HG03558 (cell line): ENCODE data around the gene CXCL12.

ENCODE experiments used
- ATAC-seq: cut with Tn5 transposase; IDR thresholded peaks from one replicate; pipeline ENCODE4 v1.9.1; 2021; ENCODE audit warnings: moderate number of reproducible peaks; ENCODE audit not compliant: unreplicated experiment; ENCODE audit errors: extremely low read depth

Gene CXCL12

DNA sequence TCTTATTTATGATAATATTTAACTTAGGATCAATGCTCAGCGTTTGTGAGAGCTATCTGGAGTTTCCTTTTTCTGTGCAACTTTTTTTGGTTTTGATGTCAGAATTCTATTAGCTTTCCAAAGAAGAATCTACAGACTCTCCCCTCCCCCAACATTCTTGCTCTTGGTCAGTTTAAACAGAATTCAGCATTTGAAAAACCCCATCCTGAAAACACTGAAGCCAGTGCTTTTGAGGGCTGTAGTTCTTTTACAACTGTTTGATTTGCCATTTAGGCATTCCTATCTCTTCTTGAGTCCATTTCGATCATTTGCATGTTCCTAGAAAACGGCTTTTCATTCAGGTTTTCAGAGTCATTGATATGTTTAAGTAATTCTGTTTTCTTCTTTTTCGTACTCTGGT lies 15.6 kb upstream of the CXCL12 start:
- ATAC-seq: no peak

DNA sequence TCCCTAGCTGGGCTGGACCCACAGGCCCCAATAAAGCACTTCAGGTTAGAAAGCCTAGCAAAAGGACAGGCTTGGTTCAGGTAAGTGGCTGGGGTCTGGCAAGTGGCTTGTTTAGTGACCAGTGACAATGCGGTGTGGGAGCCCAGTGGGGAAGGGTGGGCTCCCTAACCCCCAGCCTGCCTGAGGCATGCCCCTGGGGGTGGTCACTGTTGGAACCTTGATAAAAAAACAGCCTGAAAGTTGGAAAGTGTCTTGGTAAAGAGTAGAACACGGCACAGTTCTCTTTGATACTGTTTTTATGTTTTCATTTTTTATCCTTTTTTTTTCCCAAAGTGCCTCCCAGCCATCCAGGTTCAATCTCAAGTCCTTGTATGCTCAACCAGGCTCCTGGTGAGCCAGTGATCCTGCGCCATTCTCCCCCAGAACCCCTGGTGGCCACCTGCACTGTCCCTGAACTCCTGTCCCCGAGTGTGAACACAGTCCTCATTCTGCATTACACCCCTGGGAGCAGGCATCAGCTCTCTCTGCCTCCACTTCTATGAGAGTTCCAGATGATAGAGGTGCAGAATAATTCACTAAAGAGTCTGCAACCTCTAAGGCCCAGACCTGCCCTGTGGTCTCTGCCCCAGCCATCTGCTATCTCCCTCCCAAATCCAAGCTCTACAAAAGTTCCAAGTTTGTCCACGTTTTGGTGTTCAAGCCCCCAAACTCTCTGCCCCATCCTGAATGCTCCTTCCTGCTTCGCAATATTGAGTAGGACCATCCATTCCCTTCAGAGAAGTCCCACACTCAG lies 15.0 kb upstream of the CXCL12 start:
- ATAC-seq: no peak

DNA sequence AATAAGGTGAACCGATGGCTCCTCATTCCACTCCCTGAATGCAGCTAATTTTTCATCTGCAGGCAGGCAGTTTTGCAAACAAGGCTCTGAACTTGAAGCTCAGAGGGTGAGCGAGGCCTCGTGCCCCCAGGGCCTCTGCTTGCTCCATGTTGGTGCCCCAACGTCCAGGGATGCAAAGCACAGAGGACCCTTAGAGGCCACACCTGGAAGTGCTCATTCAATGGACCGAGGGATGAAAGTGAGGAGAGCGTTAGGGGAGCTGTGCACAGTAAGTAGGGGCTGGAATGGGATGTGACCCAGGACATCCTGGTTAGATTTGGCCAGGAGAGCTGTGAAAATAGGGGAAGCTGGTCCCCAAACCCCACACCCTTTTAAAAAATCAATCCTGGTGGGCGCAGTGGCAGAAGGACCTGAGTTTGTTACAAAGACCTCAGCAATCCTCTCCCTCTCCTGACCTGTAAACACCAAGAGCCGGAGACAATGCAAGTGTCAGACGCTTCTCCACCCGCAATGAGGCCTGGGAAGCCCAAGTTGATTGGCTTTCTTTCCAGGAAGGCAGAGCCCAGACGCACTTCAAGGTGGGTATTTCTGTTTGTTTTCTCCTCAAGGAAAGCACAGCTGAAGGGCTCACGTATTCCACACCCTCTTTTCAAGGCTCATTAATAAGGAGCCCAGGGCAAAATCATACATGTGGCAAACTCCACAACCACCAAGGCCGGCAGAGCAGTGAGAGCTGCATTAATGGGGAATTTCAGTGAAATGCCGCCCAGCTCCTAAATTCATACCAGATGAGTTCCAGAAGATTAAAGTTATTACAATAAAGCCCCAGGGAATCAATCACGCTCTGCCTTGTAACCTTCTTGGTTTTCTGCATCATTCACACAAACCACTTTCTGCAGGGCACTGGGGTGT lies 14.1 kb upstream of the CXCL12 start:
- ATAC-seq: no peak

DNA sequence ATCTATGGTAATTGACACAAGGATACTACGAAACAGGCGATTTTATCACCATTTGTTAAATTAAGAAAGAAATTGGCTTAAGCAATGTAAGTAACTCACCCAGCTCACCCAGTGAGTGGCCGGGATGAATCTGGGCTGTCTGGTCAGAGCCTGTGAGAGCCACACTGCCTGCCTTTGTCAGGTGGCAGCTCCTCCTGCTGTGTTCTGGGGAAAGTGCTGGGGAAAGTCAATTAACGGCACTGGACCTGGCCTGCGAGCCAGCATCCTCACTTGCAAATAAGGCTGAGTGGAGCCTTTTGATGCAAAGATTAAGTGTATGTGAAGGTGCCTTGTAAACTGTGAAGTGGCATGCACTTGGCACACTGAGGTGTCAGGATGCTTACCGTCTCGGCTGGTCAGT lies 13.4 kb upstream of the CXCL12 start:
- no peak for ATAC-seq

DNA sequence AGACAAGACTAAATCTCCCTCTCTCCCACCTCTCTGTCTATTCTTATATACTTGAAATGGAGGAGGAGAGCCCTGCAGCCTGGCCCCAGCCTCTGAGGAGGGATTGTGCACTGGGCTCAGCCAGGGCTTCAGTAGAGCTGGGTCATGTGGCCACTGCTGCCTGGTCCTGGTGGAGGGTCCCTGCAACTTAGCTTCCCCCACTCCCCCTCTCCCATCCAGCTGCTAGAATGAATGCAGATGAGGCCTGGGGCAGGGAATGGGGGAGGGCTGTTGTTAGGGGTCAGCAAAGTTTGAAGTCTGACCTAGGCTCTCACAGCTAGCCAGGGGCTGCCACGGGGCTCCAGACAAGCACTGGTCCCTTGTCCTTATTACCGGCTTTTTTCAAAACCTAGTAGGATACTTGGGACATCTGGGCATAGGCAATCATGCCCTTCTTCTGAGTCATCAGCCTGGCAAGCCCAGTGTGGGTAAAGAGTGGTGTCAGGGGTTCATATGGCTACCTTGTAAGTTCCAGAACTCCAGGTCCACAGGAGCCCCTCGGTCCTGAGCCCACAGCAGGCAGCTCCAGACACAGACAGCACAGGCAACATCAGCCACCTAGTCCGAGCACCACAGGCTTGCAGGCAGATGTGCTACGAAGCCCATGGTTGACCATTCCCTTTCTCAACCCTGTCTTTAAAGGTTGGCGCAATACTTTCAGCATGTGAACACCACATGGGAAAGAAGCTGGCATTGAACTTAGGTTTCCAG lies 12.8 kb upstream of the CXCL12 start:
- no peak for ATAC-seq

DNA sequence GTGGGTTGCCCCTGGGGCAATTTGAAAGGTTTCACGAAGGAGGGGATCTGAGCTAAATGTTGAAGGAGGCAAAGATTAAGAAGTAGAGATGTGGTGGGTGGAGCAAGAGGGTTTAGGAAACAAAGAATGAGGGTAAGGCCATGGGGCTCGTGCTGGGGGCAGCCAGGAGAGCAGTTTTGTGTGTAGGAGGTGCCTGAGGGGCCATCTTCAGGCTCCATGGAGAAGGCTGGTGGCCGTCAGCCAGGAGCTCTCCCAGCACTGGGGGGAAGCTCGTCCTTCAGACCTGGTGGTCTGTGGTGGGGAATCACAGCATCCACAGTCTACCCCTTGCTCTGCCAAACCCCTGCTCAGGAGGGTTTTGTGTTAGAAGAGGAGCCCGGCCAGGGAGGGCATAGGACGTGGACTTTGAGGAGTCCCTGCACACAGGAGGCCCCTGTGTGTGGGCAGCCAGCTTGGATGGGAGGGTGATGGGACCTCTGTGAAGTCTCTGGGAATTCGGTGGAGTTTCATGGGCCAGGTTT lies 11.8 kb upstream of the CXCL12 start:
- ATAC-seq: no peak

DNA sequence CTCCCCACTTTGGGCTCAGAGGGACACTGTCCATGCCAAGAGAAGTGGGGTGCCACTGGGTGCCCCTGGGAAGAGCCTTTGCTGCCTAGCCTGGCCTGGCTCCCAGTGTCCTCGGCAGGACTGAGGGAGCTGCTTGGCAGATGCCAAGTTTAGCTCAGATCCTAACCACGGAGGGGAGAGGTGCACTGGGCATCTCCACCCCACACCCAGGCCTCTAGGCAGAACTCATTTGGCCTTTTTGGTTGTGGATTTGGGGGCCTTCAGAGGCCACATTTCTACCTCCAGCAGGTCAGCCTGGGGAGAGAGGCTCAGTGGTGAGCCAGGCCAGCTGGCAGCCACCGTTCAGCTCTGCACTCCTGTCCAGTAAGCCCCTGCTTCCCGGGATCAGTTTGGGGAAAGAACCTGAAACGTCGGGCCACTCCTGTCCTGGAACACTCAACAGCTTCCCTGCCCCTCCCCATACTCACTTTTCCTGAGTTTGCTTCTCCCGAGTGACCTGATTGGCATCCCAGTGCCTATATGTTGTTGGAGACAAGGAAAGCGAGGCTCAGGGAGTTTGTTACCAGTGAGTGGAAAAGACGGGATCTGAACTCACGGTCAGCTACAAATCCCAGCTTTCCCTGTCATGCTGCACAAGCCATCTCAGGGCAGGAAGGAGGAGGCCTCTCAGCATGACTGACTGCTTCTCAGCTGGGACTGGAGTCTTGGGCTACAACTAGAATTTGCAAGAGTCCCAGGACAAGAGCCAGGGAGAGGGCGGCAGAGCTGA lies 11.2 kb upstream of the CXCL12 start:
- no peak for ATAC-seq

DNA sequence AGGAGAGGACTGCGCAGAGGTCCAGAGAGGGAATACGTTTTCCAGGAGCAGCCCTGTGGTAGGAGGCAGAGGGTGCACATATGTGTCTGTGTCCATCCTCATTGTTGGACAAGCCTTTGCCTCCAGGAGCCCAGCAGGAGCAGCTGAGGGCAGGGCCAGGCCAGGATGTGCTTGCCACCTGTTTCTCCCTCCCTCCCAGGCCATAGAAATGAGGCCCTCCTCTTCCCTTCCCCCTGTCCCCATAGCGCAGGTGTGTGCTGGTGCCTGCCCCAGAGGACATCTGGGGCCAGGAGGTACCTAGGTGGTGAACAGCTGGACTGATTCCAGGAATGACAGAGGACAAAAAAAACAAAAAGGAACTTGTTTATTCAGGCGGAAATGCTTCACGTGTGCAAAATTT lies 10.5 kb upstream of the CXCL12 start:
- ATAC-seq: no peak

DNA sequence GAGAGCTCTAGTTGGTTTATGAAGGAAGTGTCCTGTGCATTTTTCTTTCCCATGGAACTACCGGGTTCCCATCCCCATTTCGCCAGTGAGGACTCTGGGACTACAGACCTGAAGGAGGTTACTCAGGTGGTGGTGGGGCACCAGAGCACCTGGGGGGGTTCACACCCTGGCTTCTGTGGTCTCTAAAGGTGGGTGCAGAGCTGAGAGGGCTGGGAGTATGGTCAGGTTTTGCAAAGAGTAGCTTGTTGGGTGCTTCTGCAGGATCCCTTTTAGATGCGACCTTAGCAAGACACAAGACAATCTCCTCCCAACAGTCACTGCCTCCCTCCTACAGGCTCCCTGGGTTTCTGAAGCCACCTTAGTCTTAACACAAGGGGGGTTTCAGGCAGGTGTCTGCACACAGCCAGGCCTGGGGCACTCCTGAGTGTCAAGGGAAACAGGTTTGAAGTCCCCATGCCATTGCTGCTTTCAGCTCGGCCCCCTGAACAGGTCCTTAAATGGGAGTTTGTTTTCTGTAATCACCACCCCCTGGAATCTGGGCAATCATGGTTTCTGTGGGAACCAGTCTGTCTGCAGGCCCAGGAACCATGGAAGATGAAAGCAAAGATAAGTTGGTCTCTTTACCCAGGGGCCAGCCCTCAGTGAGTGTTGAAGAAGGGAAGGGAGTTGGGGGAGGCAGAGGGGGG lies 9.9 kb upstream of the CXCL12 start:
- ATAC-seq: no peak

DNA sequence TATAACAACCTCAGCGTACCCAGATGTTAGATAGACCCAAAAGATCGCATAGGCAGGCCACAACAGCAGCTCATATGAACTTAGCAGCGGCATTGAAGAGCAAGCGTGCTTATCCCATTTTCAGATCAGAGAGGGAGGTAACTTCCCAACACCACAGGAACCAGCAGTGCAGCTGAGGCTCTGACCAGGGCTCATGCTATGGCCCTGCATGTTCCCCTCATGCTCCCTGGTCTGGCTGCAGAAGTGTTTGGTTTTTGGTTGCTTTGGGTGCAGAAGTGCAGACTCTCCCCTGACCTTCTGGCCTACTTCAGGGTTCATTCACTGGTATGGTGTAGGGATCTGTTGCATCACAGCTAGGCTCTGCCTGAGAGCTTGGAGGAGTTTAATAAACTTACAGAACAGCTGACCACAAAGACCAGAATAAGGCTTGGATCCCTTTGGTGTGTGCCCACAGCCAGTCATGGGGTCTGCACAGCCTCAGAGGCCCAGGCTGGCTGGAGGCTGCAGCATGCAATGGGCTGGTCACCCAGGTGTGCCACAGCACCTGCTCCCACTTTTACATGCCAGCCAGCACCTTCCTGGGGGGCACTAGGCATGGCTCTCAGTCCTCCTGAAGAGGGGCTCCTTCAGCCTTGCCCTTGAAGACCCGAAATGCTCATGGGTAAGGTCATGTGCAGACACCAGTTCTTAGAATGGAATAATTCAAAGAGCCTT lies 9.1 kb upstream of the CXCL12 start:
- no peak for ATAC-seq

DNA sequence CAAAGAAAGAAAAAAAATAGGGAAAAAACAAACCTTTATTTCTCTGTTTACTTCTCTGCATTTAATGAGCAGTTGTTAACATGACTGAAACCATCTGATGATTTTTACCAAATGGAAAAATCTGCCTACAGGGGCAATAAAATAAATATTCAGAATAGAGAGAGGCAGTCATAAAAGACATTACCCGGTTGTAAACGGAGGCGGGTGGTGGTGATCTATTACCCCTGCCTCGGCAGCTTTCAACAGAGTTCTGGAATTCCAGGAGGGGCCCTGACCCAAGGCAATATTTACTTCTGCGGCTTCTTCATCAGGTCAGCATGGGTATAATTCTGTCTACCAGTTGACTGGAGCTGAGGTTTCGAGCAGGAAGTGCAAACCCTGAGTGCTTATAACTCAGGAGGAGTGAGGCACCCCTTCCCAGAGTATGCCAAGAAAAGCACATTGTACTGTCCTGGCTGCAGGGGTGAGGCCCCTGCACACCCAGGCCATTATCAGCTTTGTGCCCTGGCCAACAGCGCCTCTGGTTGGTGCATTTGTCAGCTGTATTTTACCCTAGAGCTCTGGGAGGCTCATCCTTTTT lies 8.2 kb upstream of the CXCL12 start:
- ATAC-seq: no peak

DNA sequence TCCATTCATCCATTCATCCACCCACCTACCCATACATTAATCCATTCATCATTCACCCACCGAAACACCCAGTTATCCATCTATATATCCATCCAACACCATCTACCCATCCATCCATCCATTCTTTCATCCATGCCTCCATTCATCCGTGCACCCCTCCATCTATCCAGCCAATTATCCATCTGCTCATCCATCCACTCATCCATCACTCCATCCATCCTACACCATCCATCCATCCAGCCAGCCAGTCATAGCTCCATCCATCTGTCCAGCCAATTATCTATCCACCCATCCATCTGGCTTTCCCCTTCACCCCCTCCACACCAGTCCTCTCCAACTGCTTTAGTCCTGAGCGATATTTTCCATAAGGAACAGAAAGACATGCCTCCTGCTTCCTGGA lies 7.5 kb upstream of the CXCL12 start:
- no peak for ATAC-seq

DNA sequence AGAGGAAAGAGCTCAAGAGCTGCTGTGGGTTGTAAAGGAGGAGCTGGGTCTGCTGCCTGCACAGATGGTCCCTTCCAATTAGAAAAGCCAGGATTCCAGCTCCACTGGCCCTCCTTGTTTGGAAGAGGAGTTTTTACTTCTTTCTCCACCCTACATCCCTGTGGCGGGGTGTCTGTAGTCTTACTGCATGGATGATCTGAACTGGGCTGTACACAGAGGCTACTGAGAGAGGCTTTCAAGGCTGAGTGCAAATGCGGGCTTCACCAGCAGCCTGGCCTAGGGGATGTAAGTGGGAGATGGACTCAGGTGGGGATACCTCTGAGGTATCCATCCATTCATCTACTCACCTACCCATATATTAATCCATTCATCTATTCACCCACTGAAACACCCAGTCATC lies 7.1 kb upstream of the CXCL12 start:
- no peak for ATAC-seq

DNA sequence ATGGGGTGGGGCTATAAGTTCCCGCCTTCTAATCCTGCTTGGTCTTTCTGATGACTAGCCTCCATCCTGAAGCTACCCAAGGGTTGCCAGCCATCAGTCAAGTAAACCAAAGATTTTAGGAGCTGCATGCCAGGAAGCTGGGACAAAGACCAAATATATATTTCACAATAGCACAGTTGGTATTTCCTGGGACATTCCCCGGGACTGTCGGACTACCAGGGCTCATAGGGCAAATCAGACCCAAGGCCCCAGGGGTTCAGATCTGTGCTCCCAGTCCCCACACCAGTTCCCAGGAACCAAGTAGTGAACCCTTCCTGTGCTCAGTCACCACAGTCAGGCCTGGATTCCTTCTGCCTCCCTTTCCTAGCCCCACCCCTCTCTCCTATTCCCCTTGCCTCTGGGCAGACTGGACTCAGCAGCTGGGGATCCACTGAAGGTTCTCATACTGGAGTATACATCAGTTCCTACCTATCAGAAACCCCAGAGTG lies 5.7 kb upstream of the CXCL12 start:
- no peak for ATAC-seq

DNA sequence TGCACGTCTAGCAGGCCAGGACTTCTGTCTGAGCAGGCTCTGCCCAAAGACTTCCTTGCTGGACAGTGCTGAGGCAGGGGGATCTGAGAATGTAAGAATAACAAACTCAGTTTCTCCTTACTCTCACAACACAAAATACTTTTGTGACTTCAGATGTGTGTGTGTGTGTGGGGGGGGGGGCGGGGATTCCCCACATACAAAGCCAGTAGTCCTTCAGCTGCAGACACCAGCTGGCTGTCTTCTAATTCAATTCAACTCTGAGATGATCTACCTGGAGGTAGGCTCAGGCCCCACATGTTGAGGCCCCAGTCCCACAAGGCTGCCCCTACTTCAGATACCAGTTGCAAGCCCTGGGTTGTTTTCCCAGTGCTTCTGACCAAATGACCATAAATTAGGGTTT lies 4.7 kb upstream of the CXCL12 start:
- ATAC-seq: no peak

DNA sequence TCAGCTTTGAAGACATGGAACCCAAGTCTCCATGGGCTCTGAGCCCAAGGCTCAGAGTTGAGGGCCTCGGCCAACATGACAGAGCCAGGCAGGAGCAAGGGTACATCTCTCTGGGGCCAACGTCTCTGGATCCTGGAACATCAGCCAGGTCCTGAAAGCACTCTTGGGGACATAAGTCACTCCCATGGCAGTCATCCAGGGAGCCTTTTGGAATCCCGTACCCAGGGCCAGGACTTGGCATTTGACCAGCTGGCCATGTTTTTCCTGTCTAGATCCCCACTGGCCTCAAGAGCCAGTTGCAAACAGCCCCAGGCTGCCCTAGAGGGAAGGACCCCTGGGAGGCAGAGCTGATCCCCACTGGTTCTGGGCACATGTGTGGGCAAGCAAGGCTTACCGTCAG lies 4.3 kb upstream of the CXCL12 start:
- ATAC-seq: no peak

DNA sequence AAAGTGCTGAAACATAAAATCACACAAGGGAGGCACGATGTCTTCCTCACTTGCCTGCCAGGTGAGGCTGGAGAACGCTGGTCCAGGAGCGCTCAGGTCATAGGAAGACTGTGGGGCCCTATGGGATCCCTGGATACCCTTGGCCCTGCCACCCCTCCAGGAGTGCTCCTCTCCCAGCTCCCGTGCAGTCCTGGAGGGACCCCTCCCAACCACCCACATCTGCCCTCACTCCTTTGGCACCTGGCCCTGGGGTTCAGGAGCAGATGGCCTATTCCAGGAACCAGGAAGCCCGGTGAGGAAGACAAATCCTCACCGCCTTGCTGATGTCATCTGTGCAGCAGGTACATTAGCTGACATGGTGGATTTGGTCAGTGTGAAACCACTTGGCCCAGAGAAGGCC lies 3.7 kb upstream of the CXCL12 start:
- ATAC-seq: no peak

DNA sequence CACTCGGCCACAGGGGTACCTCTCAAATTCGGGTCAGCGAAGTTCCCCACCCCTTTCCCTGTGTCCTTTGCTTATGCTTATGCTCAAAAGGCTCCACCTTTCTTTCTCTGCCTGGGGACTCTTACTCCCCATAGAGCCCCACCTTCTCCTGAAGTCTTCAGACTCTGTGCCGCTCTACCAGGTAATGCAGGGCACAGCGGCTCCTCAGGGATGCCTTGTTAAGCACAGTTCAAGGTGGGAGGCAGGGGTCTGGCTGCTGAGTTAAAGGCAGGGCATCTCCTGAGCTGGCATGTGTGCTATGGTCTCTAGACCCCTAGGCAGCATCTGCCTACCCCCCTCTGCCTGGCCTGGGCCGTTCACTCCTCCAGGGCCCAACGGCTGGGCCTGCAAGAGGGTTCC lies 3.0 kb upstream of the CXCL12 start:
- no peak for ATAC-seq
